ENCODE measurements around the gene CDC37L1. TPM values are rescaled to one million over a fixed set of nuclear protein-coding genes. Genes with fewer than 3 reads are reported as not detected.
A peak's percentile ranks its signal among the peaks of the same experiment; 100 is the strongest.

The CDC37L1 gene
- total and polyA plus RNA-seq, 2 experiments from 2014 or later: 26.2 to 26.4 TPM

- H3K27me3 ChIP-seq (replicated peaks; ENCODE audit: insufficient read depth): no peaks in the 10 kb centered on the region
- H3K9me2 ChIP-seq (ENCODE audit: insufficient read depth): no peaks in the 10 kb centered on the region
- in situ Hi-C loops (cut with MboI): no loop called here
- 1% methylated on average over 16 of the region's 16 CpGs for WGBS, 2 experiments (ENCODE audit: low coverage in 1 of 2, low lambda C conversion rate in 2 of 2, missing lambda C conversion rate in 2 of 2)
- no peaks in the 10 kb centered on the region for H4K20me1 ChIP-seq (ENCODE audit: insufficient read depth)
- H3K4me2 ChIP-seq (ENCODE audit: unreplicated experiment): peak overlapping the region; percentile 72
- no peaks in the 10 kb centered on the region for H3K36me3 ChIP-seq (ENCODE audit: low read depth)
- peaks cover 37% of the 10 kb centered on the region for H3F3A ChIP-seq (ENCODE audit: insufficient read depth)
- H3K9ac ChIP-seq: peak overlapping the region; percentile 93
- TF ChIP-seq EZH2 (IDR thresholded peaks at IDR 0.05; ENCODE audit: insufficient read depth, poor library complexity, severe bottlenecking): no peak
- no peak for TF ChIP-seq EZH2phosphoT487 (IDR thresholded peaks at IDR 0.05; ENCODE audit: insufficient read depth, low read depth)
- DNase-seq: peak; percentile 59
- peak overlapping the region; percentile 91 for H3K27ac ChIP-seq
- peaks cover 41% of the 10 kb centered on the region for H3K79me2 ChIP-seq (ENCODE audit: insufficient read depth)
- H2AFZ ChIP-seq: peak overlapping the region; percentile 85
- peak overlapping the region; percentile 80 for H3K4me3 ChIP-seq
- H3K9me3 ChIP-seq (ENCODE audit: low read depth): no peaks in the 10 kb centered on the region
- peaks cover 32% of the 10 kb centered on the region for H3K4me1 ChIP-seq (ENCODE audit: insufficient read depth)
Measured at GRCh38 chr9:4678679-4679267, 596 bp upstream of the CDC37L1 start.

DNA sequence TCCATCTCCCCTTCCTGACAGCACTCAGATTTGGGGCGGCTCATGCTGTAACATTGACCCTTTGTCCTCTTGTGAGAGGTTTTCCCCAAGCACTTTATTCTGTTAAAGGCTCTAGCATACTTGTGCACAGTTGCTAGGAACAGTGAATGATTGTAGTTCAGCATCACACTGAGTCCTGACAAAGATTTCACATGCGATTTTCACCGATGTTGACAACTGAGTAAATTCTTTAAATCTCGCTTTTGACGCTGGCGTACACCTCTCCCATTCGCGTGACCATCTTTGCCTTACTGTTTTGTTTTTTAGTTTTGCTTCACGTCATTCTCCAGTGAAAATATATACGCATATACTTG, 780 bp downstream of the CDC37L1 start:
- TF ChIP-seq EZH2phosphoT487 (IDR thresholded peaks at IDR 0.05; ENCODE audit: insufficient read depth, low read depth): no peak
- TF ChIP-seq EZH2 (IDR thresholded peaks at IDR 0.05; ENCODE audit: insufficient read depth, poor library complexity, severe bottlenecking): no peak
- Histone ChIP-seq H3K4me2 (ENCODE audit: unreplicated experiment) (peak overlapping the region; percentile 95), H3K79me2 (ENCODE audit: insufficient read depth) (peaks cover 55% of the 10 kb centered on the region), H3K9ac (peak overlapping the region; percentile 93), H3K9me3 (ENCODE audit: low read depth) (no peaks in the 10 kb centered on the region), H3K4me1 (ENCODE audit: insufficient read depth) (peaks cover 22% of the 10 kb centered on the region), H3F3A (ENCODE audit: insufficient read depth) (peaks cover 31% of the 10 kb centered on the region), H3K4me3 (peak overlapping the region; percentile 80), H3K36me3 (ENCODE audit: low read depth) (peaks cover 4% of the 10 kb centered on the region; the same call in 1 of the 2 replicates), H4K20me1 (ENCODE audit: insufficient read depth) (no peaks in the 10 kb centered on the region), H3K27me3 (replicated peaks; ENCODE audit: insufficient read depth) (no peaks in the 10 kb centered on the region), H2AFZ (peak overlapping the region; percentile 82), H3K27ac (peak overlapping the region; percentile 91), H3K9me2 (ENCODE audit: insufficient read depth) (no peaks in the 10 kb centered on the region)
- DNase-seq: peak; percentile 53
- WGBS, 2 experiments (ENCODE audit: low coverage in 1 of 2, low lambda C conversion rate in 2 of 2, missing lambda C conversion rate in 2 of 2): 2% methylated on average over 10 of the region's 10 CpGs
- in situ Hi-C loops (cut with MboI): no loop called here

GRCh38 chr9:4680750-4681149, 1.4 kb downstream of the CDC37L1 start:
- Histone ChIP-seq H3K9me3 (ENCODE audit: low read depth) (no peaks in the 10 kb centered on the region), H3K9ac (peak overlapping the region; percentile 93), H3F3A (ENCODE audit: insufficient read depth) (peaks cover 30% of the 10 kb centered on the region), H3K4me2 (ENCODE audit: unreplicated experiment) (peak overlapping the region; percentile 95), H3K4me3 (peak overlapping the region; percentile 80), H3K27me3 (replicated peaks; ENCODE audit: insufficient read depth) (no peaks in the 10 kb centered on the region), H3K36me3 (ENCODE audit: low read depth) (peaks cover 10% of the 10 kb centered on the region), H2AFZ (peak overlapping the region; percentile 82; the same call in 1 of the 2 replicates), H3K79me2 (ENCODE audit: insufficient read depth) (peaks cover 61% of the 10 kb centered on the region), H3K27ac (peak overlapping the region; percentile 91), H3K4me1 (ENCODE audit: insufficient read depth) (peaks cover 18% of the 10 kb centered on the region), H3K9me2 (ENCODE audit: insufficient read depth) (no peaks in the 10 kb centered on the region), H4K20me1 (ENCODE audit: insufficient read depth) (no peaks in the 10 kb centered on the region)
- in situ Hi-C loops (cut with MboI): no loop called here
- 46 to 48% methylated on average over 2 of the region's 2 CpGs for WGBS, 2 experiments (ENCODE audit: low coverage in 1 of 2, low lambda C conversion rate in 2 of 2, missing lambda C conversion rate in 2 of 2)
- TF ChIP-seq EZH2 (IDR thresholded peaks at IDR 0.05; ENCODE audit: insufficient read depth, poor library complexity, severe bottlenecking) (no peak), EZH2phosphoT487 (IDR thresholded peaks at IDR 0.05; ENCODE audit: insufficient read depth, low read depth) (no peak)
- DNase-seq: peak; percentile 83

GRCh38 chr9:4684820-4685219, 5.5 kb downstream of the CDC37L1 start:
- WGBS, 2 experiments (ENCODE audit: low coverage in 1 of 2, low lambda C conversion rate in 2 of 2, missing lambda C conversion rate in 2 of 2): 94 to 95% methylated on average over 4 of the region's 4 CpGs

More at GRCh38 chr9:4684820-4685219, 5.5 kb downstream of the CDC37L1 start:
- Histone ChIP-seq H3K4me1 (ENCODE audit: insufficient read depth) (peaks cover 24% of the 10 kb centered on the region), H4K20me1 (ENCODE audit: insufficient read depth) (no peaks in the 10 kb centered on the region), H3K79me2 (ENCODE audit: insufficient read depth) (peaks cover 88% of the 10 kb centered on the region), H3K4me3 (no peak overlapping the region), H3K9me2 (ENCODE audit: insufficient read depth) (no peaks in the 10 kb centered on the region), H3K27ac (no peak overlapping the region), H2AFZ (no peak overlapping the region), H3K36me3 (ENCODE audit: low read depth) (peaks cover 26% of the 10 kb centered on the region), H3F3A (ENCODE audit: insufficient read depth) (peaks cover 38% of the 10 kb centered on the region), H3K9me3 (ENCODE audit: low read depth) (no peaks in the 10 kb centered on the region), H3K9ac (no peak overlapping the region), H3K4me2 (ENCODE audit: unreplicated experiment) (no peak overlapping the region), H3K27me3 (replicated peaks; ENCODE audit: insufficient read depth) (no peaks in the 10 kb centered on the region)
- DNase-seq: no peak
- in situ Hi-C loops (cut with MboI): no loop called here
- TF ChIP-seq EZH2phosphoT487 (IDR thresholded peaks at IDR 0.05; ENCODE audit: insufficient read depth, low read depth) (no peak), EZH2 (IDR thresholded peaks at IDR 0.05; ENCODE audit: insufficient read depth, poor library complexity, severe bottlenecking) (no peak)
